Activated T-cell treated with anti-CD3 and anti-CD28 coated beads for 4 hours (primary cell): Measurements from ENCODE around the gene PPP1R27.

Experiments used
- DNase-seq: peaks from one replicate; pipeline ENCODE4 v3.0.0-alpha.2; 2020

Gene PPP1R27

DNA sequence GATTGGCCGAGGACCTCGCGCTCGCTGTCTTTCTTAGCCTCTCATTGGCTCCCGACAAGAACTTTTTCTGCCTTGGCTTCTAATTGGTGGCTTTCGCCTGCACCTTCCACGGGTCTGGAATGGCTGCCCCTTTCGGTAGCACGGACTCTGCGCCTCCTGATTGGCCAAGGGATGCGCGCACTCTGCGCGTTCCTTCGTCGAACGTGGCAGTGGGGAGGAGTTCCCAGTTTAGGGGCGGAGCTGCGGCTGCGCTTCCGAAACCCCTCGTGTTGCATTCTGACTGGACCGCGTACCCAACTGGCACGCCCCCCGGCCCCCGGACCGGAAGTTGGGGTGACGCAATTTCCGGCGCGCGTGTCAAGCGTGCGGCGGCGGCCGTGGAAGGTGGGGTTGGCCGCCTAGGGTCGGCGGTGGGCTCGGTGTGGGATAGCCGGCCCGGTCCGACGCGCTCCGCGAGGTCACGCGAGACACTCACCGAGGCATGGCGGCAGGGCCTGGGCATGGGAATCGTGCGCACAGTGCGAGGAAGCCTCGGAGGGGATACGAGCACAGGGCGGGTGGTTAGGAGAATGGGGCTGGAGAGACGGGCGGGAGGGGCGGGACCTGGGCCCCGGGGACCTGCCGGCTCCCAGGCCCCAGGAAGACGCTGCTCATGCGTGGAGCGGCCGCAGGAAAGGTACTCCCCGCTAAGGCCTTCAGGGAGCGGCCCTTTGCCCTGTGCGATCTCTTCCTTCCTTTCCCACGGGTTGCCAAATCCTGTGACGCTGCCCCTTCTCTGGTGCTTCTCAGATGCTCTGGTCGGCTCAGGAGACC, 26.1 kb upstream of the PPP1R27 start:
- peak; percentile 98 for DNase-seq

GRCh38 chr17:81859906-81860755, 25.3 kb upstream of the PPP1R27 start, which contains the start of gene P4HB:
Gene P4HB, minus strand, starts transcription at chr17:81860535. Its CDS starts 64 bp downstream, at chr17:81860471.
- peak; percentile 5 for DNase-seq

DNA sequence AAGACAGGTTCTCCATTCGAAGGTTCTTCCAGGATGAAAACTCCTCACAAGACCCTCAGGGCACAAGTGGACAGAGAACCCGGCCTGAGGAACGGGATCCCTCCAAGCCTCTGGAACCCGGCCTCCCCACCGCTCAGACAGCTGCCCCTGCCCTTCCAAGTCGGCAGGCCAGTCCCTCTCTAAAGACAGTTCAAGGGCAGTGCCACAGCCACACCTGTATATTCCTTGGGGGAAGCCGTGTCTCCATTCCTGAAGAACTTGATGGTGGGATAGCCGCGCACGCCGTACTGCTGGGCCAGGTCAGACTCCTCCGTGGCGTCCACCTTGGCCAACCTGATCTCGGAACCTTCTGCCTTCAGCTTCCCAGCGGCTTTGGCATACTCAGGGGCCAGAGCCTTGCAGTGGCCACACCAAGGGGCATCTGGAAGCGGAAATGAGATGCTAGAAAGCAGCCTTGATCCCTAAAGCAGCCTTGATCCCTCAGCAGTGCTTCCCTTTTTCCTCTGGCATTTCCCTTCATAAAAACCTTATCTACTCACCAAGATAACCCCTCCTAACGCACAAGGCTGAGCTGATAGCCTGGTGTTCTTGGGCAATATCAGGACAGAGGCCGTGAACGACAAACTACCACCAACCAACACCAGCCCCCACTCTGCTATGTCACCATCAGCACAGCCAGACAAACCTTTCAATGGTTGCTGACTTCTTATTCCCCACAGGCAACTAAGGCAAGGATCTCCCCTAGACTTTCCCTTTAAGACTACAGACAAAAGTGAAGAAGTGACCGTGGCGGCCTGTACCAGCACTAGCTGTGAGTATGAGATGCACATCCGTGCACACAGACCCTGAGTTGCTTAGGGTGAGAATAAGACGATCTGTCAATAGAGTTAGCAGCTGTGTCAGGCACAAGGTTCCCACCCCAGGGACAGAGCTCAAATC, 24.4 kb upstream of the PPP1R27 start:
- DNase-seq, result no peak

DNA sequence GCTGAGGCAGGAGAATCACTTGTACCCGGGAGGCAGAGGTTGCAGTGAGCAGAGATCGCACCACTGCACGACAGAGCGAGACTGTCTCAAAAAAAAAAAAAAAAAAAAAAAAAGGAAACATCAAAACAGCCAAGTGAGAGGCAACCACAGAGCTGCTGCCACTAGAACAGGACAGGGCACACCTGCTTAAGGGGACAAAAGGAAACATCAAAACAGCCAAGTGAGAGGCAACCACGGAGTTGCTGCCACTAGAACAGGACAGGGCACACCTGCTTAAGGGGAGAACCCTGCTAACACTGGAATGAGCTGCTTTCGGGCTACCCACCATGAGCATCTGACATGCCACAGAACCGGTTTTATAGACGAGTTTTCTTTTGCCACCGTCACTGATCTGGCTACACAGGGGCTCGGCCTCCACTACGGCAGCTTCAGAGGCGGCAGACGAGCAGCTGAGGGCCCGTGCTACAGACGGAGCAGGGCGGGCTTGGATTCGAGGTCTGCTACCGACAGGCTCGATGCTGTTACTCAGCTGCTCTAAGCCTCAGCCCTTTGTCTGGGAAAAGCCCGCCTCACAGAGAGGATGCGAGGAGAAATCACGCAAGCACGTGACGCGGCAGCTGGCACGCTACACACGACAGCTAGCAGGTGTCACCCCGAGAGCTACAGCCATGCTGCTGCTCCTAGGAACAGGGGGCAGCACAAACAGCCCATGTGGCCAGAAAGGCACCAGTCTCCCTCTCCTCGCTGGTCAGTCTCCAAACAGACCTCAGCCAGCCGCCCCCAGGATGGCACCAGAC, 23.5 kb upstream of the PPP1R27 start:
- DNase-seq, result no peak

- no peak for DNase-seq
Measured at GRCh38 chr17:81854974-81855774, 20.3 kb upstream of the PPP1R27 start.

GRCh38 chr17:81852237-81852636, 17.4 kb upstream of the PPP1R27 start:
- DNase-seq, result no peak

- DNase-seq, result no peak
Measured at GRCh38 chr17:81851423-81851822, 16.6 kb upstream of the PPP1R27 start.

GRCh38 chr17:81849457-81849856, 14.6 kb upstream of the PPP1R27 start:
- DNase-seq, result no peak

DNA sequence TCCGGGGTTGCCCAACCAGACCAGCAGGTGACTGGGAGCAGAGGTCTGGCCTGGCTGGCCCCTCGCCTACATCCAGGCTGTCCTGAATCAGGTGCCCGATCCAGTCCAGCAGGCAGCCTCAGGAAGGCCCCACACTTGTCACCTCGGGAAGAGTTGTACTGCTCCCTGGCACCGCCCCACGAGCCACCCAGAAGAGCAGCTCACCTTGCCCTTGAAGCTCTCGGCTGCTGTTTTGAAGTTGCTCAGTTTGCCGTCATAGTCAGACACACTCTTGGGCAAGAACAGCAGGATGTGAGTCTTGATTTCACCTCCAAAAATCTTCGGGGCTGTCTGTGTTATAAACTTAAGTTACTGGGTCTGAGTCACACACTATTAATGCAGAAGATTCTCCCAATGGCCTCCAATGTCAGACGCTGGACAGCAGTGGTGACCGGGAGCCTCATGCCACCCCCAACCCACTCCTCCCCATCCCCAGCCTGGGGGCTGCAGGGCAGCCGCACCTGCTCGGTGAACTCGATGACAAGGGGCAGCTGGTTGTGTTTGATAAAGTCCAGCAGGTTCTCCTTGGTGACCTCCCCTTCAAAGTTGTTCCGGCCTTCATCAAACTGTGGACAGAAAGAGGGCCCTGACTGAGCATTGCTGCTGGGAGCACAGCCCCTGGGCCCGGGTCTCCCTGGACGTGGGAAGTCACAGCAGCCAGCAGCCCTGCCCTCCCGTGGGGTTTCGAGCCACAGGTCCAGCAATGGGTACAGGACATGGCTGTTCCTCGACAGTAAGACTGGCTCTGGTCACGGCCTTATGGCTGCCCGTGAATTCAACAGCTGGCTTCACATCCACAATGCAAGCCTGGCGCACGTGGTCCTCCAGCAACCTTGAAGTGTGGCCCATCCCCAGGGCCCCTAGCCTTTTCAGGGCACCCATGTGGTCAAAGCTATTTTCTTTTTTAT, 12.2 kb upstream of the PPP1R27 start:
- DNase-seq, result no peak

DNA sequence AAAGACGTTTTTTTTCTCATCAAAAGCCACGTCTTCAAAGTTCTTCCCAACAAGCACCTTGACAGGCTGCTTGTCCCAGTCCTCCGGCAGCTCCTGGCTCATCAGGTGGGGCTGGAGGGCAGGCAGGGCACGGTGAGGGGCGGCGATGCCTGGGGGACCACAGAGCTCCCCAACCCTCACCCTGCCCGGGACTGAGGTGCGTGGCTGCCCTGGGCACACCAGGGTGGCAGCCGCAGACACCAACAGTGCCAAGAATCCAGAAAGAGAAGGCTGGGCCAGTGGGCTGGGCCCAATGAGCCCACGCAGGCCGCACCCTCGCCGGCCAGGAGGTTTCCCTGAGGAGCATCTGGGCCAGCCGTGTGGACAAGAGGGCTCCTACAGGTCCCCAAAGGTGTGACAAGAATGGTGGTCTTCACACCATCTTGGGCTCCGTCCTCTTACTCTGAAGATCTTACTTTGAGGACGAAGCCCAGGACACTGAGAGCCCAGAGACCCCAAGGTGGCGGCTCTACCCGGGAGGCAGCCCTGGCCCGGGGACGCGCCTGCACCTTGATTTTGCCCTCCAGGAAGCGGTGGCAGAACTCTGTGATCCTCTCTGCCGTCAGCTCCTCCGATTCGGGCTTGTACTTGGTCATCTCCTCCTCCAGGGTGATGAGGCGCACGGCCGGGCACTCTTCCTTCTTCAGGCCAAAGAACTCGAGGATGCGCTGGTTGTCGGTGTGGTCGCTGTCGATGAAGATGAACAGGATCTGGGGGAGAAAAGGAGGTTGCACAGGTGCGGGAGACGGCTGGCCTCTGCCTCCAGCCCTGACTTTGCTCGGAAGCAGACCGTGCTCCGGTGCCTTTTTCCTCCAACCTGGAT, 11.3 kb upstream of the PPP1R27 start:
- no peak for DNase-seq

DNA sequence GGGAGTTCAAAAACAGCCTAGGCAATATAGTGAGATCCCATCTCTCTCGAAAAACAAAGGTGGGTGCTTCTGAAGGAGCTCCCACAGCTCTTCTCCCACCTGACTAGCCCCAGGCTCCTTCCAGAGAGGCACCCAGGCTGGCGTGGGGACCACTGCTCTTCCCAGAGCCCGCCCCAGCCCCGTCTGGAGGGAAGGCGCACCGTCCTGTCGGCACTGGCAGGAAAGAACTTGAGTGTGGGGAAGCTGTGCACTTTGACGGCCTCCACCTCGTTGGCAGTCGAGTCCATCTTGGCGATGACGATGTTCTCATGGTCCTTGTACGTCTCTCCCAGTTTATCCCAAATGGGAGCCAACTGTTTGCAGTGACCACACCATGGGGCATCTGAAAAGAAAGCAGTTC, 10.5 kb upstream of the PPP1R27 start:
- no peak for DNase-seq

- DNase-seq, result no peak
Measured at GRCh38 chr17:81844887-81845286, 10.0 kb upstream of the PPP1R27 start.

- DNase-seq, result no peak
Measured at GRCh38 chr17:81844327-81844851, 9.5 kb upstream of the PPP1R27 start.

GRCh38 chr17:81843713-81844326, 9.0 kb upstream of the PPP1R27 start:
- no peak for DNase-seq

DNA sequence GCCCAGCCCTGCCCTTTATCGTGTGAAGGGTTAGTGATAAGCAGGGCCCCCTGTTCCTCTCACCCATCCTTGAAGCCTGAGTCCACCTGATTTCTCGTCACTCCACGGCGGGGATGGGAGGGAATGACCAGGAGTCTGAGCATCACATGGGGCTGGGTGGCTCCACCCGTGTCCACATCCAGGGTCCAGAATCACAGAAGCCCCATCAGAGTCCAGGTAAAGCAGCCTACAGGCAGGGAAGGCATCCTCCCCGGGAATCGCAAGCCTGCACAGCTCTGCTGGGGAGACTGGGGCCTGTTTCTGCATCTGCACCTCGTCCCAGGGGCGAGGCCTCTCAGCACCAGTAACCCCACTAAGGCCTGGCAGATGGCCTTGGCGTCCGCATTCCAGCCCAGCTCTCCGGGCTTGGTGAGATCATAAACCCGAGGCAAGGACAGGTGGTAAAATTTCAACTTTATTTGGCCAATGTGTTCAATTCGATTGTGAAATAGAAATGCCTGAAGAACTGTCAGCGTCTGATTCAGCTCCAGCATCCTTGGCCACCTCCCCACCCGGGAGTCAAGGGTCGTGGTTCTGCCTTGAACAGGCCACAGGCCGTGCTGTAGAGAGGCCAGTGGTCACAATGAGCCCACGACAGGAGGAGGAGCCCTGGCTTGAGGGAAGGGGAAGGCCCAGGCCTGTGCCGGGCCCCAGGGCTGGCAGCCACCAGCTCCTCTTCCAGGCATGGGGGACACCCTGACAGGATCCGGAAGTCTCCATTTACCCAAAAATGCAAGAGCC, 8.1 kb upstream of the PPP1R27 start:
- no peak for DNase-seq

- no peak for DNase-seq
Measured at GRCh38 chr17:81842378-81842724, 7.5 kb upstream of the PPP1R27 start.

GRCh38 chr17:81841866-81842265, 7.0 kb upstream of the PPP1R27 start:
- DNase-seq, result no peak
